ENCODE results near the gene LRP11. TPM values are rescaled to one million over a fixed set of nuclear protein-coding genes. Genes with fewer than 3 reads are reported as not detected.
A peak's percentile ranks its signal among the peaks of the same experiment; 100 is the strongest.

LRP11 gene
- total RNA-seq, 1 donor from 2014 or later, result 51.1 TPM

DNA sequence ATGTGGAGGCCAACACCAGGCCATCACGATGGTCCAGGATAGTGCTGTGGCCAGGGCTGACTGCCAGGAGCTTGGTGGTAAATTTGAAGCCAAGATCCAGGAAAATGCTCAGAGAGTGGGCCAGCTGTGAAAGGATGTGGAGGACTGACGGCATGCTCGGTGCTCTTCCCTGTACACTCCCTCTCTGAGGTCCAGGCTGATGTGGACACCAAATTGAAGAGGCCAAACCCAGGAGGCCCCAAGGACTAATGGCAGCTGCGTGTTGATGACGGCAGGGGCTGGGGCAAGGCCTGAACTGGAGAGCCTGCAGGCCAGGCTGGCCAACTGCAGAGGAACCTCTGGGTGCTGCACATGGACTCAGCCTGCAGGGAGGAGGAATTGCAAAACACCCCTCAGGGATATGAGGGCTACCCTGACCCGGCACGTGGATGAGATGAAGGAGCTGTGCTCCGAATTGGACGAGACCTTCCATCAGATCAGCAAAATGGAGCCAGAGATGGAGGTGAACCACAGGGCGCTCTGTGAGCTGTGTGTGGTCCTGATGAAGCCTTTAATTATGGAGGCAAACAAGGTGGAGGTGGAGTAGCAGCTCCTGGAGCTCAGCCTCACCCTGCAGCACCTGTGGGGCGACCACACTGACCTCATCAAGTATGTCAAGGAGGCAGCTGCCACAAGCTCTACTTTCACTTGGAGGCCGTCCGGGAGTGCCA is 40.7 kb upstream of the LRP11 start:
- peak; percentile 19 for ATAC-seq
- H3K27ac ChIP-seq, result no peak overlapping the region
- H3K4me1 ChIP-seq, result no peaks in the 10 kb centered on the region
- peak; percentile 54 for DNase-seq
- TF ChIP-seq, protein P1, sequence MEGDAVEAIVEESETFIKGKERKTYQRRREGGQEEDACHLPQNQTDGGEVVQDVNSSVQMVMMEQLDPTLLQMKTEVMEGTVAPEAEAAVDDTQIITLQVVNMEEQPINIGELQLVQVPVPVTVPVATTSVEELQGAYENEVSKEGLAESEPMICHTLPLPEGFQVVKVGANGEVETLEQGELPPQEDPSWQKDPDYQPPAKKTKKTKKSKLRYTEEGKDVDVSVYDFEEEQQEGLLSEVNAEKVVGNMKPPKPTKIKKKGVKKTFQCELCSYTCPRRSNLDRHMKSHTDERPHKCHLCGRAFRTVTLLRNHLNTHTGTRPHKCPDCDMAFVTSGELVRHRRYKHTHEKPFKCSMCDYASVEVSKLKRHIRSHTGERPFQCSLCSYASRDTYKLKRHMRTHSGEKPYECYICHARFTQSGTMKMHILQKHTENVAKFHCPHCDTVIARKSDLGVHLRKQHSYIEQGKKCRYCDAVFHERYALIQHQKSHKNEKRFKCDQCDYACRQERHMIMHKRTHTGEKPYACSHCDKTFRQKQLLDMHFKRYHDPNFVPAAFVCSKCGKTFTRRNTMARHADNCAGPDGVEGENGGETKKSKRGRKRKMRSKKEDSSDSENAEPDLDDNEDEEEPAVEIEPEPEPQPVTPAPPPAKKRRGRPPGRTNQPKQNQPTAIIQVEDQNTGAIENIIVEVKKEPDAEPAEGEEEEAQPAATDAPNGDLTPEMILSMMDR (IDR thresholded peaks at IDR 0.05), result no peak
- intact Hi-C loops (cut with DNase I), result no loop called here
- no peaks in the 10 kb centered on the region for H3K27me3 ChIP-seq
- no peak overlapping the region for H3K4me3 ChIP-seq
- no peaks in the 10 kb centered on the region for H3K9me3 ChIP-seq
- H3K36me3 ChIP-seq, result no peaks in the 10 kb centered on the region

DNA sequence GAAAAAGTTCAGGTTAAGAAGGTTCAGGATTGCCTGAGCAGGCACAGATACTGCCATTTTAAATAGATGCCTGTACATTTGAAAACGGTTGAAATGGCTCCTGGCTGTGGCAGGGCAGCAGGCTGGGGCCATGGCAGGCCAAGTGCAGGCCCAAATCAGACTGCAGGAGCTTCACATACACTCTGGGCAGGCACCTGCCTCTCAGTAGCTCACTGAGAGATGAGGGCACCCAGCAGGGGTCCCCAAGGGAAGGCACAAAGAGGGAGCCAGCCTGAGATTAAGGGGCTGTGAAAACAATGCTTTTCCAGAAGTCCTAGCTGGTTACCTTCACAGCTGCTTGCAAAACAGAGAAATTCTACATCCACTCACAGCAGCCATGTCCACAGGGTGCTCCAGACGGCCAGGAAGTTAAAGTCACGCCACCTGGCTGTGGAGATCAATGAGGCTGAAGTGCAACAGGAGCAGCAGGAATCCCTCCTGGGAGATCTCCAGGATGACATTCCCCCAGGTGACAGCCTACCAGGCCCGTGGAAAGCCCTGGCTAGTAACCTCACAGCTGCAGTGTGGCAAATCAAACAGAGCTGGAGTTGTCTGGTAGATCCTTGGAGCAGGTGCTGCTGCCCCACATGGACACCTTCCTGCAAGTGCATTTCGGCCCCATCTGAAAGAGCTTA is 39.9 kb upstream of the LRP11 start:
- no peaks in the 10 kb centered on the region for H3K36me3 ChIP-seq
- no peak overlapping the region for H3K4me3 ChIP-seq
- H3K4me1 ChIP-seq, result no peaks in the 10 kb centered on the region
- TF ChIP-seq, protein P1 (IDR thresholded peaks at IDR 0.05), result no peak
- H3K27me3 ChIP-seq, result no peaks in the 10 kb centered on the region
- H3K9me3 ChIP-seq, result no peaks in the 10 kb centered on the region
- ATAC-seq (no peak), DNase-seq (no peak)
- intact Hi-C loops (cut with DNase I), result no loop called here
- no peak overlapping the region for H3K27ac ChIP-seq

DNA sequence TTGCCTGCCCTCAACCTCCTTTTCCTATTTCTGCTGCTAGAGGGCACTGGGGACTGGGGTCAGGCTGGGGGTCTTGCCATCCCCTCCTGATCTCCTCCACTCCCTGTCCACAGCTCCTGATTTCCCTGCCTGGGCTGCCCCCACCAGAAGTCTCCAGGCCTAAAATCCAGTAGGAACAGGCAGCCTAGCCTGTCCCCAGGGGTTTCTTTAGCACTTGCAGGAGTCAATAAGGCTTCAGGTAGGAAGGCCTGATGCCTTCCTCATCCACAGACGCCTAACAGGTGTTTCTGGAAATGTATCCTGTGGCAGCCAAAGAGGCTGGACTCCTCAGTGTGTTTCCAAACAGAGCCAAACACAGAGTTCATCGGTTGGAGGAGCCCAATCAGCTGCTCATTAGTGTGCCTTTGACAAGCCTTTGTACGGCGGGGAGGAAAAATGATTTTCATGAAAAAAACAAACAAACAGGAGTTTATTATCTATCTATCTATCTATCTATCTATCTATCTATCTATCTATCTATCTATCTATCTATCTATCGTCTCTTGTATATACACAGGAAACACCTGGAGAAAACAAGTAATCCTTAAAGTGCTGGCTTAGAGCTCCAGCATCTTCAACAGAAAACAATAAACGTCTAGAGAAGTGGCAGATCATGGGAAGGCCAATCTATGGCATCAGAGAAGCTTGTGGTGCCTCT is 37.4 kb upstream of the LRP11 start:
- H3K36me3 ChIP-seq, result no peaks in the 10 kb centered on the region
- TF ChIP-seq, protein P1 (IDR thresholded peaks at IDR 0.05), result no peak
- no peak overlapping the region for H3K4me3 ChIP-seq
- H3K9me3 ChIP-seq, result no peaks in the 10 kb centered on the region
- H3K4me1 ChIP-seq, result peaks cover 12% of the 10 kb centered on the region
- intact Hi-C loops (cut with DNase I), result no loop called here
- H3K27ac ChIP-seq, result no peak overlapping the region
- no peak for ATAC-seq
- no peaks in the 10 kb centered on the region for H3K27me3 ChIP-seq
- no peak for DNase-seq

DNA sequence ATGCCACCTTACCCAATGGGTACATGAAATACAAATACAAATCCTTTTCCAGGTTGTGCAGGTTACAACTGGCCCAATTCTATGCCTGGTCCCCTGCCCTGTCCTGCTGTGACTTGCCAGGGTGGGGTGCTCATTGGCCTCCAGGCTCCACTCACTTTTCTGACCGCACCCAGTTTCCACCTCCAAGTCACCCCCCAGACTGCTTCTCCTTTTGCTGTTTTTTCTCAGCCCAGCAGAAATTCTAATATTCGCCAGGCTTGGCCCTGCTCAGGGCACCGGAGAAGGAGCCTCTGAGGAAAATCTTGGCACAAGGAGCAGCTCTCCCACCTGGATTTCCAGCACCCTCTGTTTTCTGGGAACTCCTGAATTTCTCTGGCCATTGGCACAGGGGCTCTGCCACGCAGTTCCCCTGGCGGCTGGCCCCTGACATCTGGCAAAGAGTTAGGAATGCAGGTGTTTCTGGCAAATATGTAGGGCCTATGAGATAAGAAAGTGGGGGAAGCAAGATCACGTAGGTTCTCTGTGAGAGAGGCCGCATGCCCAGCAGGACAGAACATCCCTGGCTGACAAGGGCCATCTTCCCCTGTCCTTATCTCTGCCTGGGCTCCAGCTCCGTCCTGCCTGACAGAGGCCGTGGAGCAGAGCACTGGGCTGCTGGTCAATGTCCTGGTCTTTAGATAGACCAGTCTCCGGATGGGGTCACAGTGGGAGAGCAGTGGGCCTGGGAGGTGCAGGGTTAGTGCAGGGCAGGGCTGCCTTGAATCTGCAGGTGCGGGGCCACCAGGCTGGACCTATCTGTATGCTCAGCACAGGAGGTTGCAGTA is 36.7 kb upstream of the LRP11 start:
- Histone ChIP-seq H3K27ac (no peak overlapping the region), H3K27me3 (no peaks in the 10 kb centered on the region), H3K4me1 (peaks cover 18% of the 10 kb centered on the region), H3K9me3 (no peaks in the 10 kb centered on the region), H3K4me3 (no peak overlapping the region), H3K36me3 (no peaks in the 10 kb centered on the region)
- TF ChIP-seq, protein P1 (IDR thresholded peaks at IDR 0.05), result no peak
- intact Hi-C loops (cut with DNase I), result no loop called here
- peak; percentile 57 for DNase-seq
- ATAC-seq, result no peak

DNA sequence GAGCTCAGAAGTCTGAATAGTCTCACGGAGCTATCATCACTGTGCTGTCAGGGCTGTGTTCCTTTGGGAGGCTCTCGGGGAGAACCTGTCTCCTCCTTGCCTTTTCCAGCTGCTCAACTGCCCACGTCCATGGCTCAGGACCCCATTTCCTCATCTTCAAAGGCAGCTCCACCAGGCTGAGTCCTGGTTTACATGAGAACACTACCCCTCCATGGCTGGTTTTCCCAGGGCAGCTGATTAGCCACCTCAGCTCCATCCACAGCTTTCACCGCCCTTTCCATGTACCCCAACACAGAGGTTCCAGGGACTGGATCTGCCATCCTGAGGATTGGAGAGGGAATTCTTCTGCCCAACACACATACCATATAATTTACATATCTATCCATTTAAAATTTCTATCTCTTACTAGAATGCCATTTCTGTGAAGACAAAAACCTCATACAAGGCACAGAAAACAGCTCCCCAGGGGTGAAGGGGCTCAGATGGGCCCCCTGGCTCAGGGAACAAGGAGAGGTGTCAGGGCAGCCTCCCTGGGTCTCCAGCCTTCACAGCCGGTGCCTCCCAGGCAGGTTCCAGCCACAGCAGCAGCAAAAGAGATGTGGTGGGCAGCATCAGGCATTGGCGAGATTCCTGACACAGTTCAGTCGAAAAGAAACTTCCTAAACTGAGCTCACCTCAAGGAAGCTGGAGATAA is 35.9 kb upstream of the LRP11 start:
- H3K4me1 ChIP-seq, result peaks cover 25% of the 10 kb centered on the region
- no peak for ATAC-seq
- no peaks in the 10 kb centered on the region for H3K9me3 ChIP-seq
- no peaks in the 10 kb centered on the region for H3K27me3 ChIP-seq
- no peaks in the 10 kb centered on the region for H3K36me3 ChIP-seq
- H3K4me3 ChIP-seq, result no peak overlapping the region
- TF ChIP-seq, protein P1 (IDR thresholded peaks at IDR 0.05), result no peak
- peak; percentile 34 for DNase-seq
- no peak overlapping the region for H3K27ac ChIP-seq
- intact Hi-C loops (cut with DNase I), result no loop called here
